Thoracic aorta (tissue), 2 donors: ENCODE data around the gene PPME1. TPM values are rescaled to one million over a fixed set of nuclear protein-coding genes. Genes with fewer than 3 reads are reported as not detected.

Experiments
- ATAC-seq: fragments of 150-250 bp; one replicate; pipeline ENCODE4 v1.8.0; 2017; ENCODE audit warnings: low read depth; ENCODE audit not compliant: insufficient number of reproducible peaks, low FRiP score
- DNase-seq: peaks from one replicate; pipeline ENCODE4 v3.0.0-alpha.2; 2020; ENCODE audit warnings: low spot score
- H3K27ac ChIP-seq, 2 donors: fragments of 200-600 bp; sonication (generic); 1 replicate in 1 of 2; 2 replicates in 1 of 2; pipeline ENCODE4 v1.5.1; 2016; ENCODE audit warnings: mild to moderate bottlenecking in 2 of 2, moderate library complexity in 2 of 2
- H3K27me3 ChIP-seq: fragments of 200-600 bp; sonication (generic); replicated peaks from 2 replicates; pipeline ENCODE4 v1.6.0; 2016; ENCODE audit warnings: mild to moderate bottlenecking; ENCODE audit not compliant: insufficient read depth
- H3K36me3 ChIP-seq: fragments of 200-600 bp; sonication (generic); one replicate; pipeline ENCODE4 v1.5.1; 2016
- H3K4me1 ChIP-seq, 2 donors: fragments of 200-600 bp; sonication (generic); 1 replicate in 1 of 2; 2 replicates in 1 of 2; pipeline versions ENCODE4 v1.5.1 to v1.6.0; 2016; ENCODE audit warnings: low read depth in 2 of 2, mild to moderate bottlenecking in 1 of 2; ENCODE audit not compliant: control insufficient read depth in 1 of 2
- H3K4me3 ChIP-seq: fragments of 200-600 bp; sonication (generic); 2 replicates; pipeline ENCODE4 v1.5.1; 2016; ENCODE audit warnings: mild to moderate bottlenecking
- H3K9me3 ChIP-seq: fragments of 200-600 bp; sonication (generic); 2 replicates; pipeline ENCODE4 v1.5.1; 2016
- total RNA-seq, 2 donors: library from RNA; depleted of rRNA; stranded (reverse); fragments of >200 nt; gene quantifications; one replicate each; pipeline versions ENCODE4 v1.1.0 to v1.2.3, GENCODE V29; 2016
- TF ChIP-seq, protein P1 (sequence below): fragments of 200-600 bp; sonication (generic); IDR thresholded peaks from one replicate; pipeline ENCODE4 v1.5.1; 2019; ENCODE audit warnings: antibody characterized with exemption

The PPME1 gene
- total RNA-seq, 2 donors from 2014 or later = 31.2 to 37.4 TPM

- Histone ChIP-seq H3K27ac (no peak overlapping the region), H3K4me1 (no peaks in the 10 kb centered on the region), H3K9me3 (no peaks in the 10 kb centered on the region), H3K4me3 (no peak overlapping the region), H3K27me3 (no peaks in the 10 kb centered on the region), H3K36me3 (no peaks in the 10 kb centered on the region)
- ATAC-seq (no peak), DNase-seq (no peak)
- TF ChIP-seq, protein P1, sequence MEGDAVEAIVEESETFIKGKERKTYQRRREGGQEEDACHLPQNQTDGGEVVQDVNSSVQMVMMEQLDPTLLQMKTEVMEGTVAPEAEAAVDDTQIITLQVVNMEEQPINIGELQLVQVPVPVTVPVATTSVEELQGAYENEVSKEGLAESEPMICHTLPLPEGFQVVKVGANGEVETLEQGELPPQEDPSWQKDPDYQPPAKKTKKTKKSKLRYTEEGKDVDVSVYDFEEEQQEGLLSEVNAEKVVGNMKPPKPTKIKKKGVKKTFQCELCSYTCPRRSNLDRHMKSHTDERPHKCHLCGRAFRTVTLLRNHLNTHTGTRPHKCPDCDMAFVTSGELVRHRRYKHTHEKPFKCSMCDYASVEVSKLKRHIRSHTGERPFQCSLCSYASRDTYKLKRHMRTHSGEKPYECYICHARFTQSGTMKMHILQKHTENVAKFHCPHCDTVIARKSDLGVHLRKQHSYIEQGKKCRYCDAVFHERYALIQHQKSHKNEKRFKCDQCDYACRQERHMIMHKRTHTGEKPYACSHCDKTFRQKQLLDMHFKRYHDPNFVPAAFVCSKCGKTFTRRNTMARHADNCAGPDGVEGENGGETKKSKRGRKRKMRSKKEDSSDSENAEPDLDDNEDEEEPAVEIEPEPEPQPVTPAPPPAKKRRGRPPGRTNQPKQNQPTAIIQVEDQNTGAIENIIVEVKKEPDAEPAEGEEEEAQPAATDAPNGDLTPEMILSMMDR = no peak
Observed at GRCh38 chr11:74144592-74144991, 26.5 kb upstream of the PPME1 start.

DNA sequence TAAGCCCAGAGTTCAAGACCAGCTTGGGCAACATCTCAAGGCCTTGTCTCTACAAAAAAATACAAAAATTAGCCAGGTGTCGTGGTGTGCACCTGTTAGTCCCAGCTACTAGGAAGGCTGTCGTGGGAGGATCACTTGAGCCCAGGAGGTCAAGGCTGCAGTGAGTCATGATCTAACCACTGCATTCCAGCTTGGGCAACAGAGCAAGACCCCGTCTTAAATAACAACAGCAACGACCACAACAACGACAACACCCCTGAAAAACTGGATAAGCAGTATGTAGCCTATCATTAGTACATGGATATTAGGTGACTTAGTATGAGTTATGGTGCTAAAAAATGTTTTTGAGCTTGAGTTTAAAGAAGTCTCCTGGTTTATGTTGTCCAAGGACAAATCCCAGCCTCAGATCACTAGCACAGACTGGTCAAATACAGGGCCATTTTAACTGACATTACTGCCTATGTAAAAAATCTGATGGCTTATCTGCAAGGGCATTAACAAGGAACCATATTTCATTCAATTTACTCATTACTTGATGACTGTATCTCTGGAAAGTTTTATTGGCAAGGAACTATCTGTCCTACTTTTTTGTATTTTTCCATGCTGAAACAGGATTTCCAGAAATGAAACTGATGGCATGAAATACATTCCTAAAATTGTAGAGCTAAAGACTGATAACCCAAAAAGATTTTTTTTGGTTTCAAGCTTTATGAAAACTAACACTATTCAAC lies 23.7 kb upstream of the PPME1 start:
- Histone ChIP-seq H3K4me1 (no peaks in the 10 kb centered on the region), H3K27ac (no peak overlapping the region), H3K27me3 (no peaks in the 10 kb centered on the region), H3K36me3 (no peaks in the 10 kb centered on the region), H3K9me3 (no peaks in the 10 kb centered on the region), H3K4me3 (no peak overlapping the region)
- TF ChIP-seq, protein P1 = no peak
- ATAC-seq = no peak
- no peak for DNase-seq

DNA sequence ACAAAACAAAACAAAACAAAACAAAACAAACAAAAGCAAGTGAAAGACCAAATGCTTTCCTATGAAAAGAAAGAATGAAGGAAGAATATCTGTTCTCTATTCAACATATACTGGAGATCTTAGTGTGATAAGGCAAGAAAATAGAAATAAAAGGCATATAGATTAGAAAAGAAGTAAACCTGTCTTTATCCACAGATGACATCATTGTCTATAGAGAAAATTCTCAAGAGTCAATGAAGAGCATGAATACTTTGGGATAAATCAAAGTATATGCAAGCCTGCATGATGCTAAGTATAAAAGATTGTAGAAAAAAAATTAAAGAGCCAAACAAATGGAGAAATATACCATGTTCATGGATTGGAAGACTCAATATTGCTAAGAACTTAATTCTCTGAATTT lies 17.9 kb upstream of the PPME1 start:
- no peaks in the 10 kb centered on the region for H3K27me3 ChIP-seq
- H3K9me3 ChIP-seq = no peaks in the 10 kb centered on the region
- TF ChIP-seq, protein P1 = no peak
- no peak overlapping the region for H3K27ac ChIP-seq
- H3K4me1 ChIP-seq = peaks cover 0 to 9% of the 10 kb centered on the region in 2 donors
- DNase-seq (no peak), ATAC-seq (no peak)
- no peak overlapping the region for H3K4me3 ChIP-seq
- no peaks in the 10 kb centered on the region for H3K36me3 ChIP-seq

DNA sequence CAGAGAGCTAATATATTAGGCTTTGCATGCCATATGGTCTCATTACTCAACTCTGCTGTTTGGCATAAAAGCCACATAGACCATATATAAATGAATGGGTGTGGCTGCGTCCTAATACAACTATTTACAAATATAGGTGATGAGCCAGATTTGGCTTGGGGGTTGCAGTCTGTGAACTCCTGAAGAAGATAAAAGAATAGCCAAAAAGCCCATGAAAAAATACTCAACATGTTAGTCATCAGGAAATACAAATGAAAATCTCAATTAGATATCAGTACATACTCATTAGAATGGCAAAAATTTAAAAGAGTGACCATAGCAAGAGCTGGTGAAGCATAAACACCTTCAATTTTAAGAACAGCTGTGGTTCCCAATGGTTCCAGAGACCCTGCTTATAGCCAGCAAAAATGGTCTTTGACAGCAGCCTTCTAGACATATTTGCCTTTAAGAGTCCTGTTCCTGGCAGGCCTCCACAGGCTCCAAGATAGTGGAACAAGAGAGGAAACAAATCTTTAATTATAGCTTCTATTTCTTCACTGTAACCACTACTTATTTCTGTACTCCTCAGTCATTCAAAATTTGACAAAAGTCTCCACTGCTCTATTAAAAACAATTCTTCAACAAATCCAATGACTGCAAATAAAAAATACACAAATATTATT lies 16.3 kb upstream of the PPME1 start:
- Histone ChIP-seq H3K4me1 (peaks cover 0 to 9% of the 10 kb centered on the region in 2 donors), H3K36me3 (no peaks in the 10 kb centered on the region), H3K27ac (no peak overlapping the region), H3K27me3 (no peaks in the 10 kb centered on the region), H3K9me3 (no peaks in the 10 kb centered on the region), H3K4me3 (no peak overlapping the region)
- no peak for DNase-seq
- ATAC-seq = no peak
- TF ChIP-seq, protein P1 = no peak

DNA sequence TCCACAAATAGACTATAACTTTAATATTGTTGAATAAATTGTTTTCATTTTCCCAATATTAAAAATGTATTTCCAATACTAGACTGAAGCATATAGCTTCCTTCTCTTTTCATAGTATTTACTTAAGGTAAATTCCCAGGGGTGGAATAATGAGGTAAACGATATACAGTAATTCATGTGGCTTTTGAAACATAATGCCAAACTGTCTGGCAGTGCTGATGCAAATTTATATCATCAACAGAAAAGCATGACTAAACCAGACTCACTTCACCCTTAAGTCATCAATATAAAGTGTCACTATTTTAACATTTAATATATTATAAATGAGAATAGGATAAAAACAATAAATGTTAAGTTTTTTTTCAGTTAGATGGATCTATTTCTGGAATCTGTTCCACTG lies 13.9 kb upstream of the PPME1 start:
- DNase-seq (no peak), ATAC-seq (no peak)
- Histone ChIP-seq H3K36me3 (no peaks in the 10 kb centered on the region), H3K27ac (no peak overlapping the region), H3K4me1 (peaks cover 0 to 9% of the 10 kb centered on the region in 2 donors), H3K9me3 (no peaks in the 10 kb centered on the region), H3K4me3 (no peak overlapping the region), H3K27me3 (no peaks in the 10 kb centered on the region)
- TF ChIP-seq, protein P1 = no peak
